Bladder microvascular endothelial cell (primary cell): ENCODE measurements around the gene SLC22A3. TPM values are rescaled to one million over a fixed set of nuclear protein-coding genes. Genes with fewer than 3 reads are reported as not detected.

ENCODE experiments used
- total RNA-seq: library from RNA; depleted of rRNA; stranded (reverse); fragments of >200 nt; gene quantifications from 2 replicates; pipeline ENCODE4 v1.2.3, GENCODE V29; 2014

Gene SLC22A3
- not detected in 2 replicates for total RNA-seq

GRCh38 chr6:160348223-160349019 is at the start of gene SLC22A3:
Gene SLC22A3, plus strand, starts transcription at chr6:160348378. Its CDS starts 42 bp downstream, at chr6:160348420.

Other genes starting within 250 kb of the SLC22A3 start
- 0.13 TPM in 1 of 2 replicates, not detected in the other for gene SLC22A1, start 226.6 kb upstream of the SLC22A3 start, total RNA-seq
- not detected in 2 replicates for gene SLC22A2, start 89.6 kb upstream of the SLC22A3 start, total RNA-seq